HepG2 (cell line): ENCODE data around the gene DHRS1. TPM values are rescaled to one million over a fixed set of nuclear protein-coding genes. Genes with fewer than 3 reads are reported as not detected.

Experiments used
- ATAC-seq: fragments of 200-7000 bp; cut with Tn5 transposase; 3 replicates; pipeline ENCODE4 v1.9.1; 2020; ENCODE audit warnings: mild to moderate bottlenecking, moderate library complexity
- BruUV-seq: library from RNA; stranded (reverse); fragments of 400-500 nt; replicated peaks from 2 replicates; lab custom pipeline; 2021; lab: Mats Ljungman, UMichigan
- CTCF ChIA-PET: fragments of 300-600 bp; formaldehyde crosslinking; extraction: SDS; loops from one replicate; lab custom pipeline; 2021; ENCODE audit warnings: low total read pairs, inconsistent platforms, low intra/inter-chr PET ratio; lab: Yijun Ruan, JAX
- POLR2A ChIA-PET: fragments of 350-600 bp; sonication (Branson Sonifier 250); formaldehyde crosslinking; loops from one replicate; lab custom pipeline; 2020; ENCODE audit warnings: antibody characterized with exemption, inconsistent platforms; lab: Yijun Ruan, JAX
- DNase-seq: peaks from one replicate; pipeline ENCODE4 v3.0.0-alpha.2; 2015; ENCODE audit warnings: low spot score
- FAIRE-seq: peaks from 3 replicates; lab custom pipeline; 2011; peaks lifted over from hg19 to GRCh38; lab: Jason Lieb, UNC
- H2AFZ ChIP-seq: one replicate; pipeline ENCODE4 v1.6.1; 2011; ENCODE audit warnings: low read length, inconsistent platforms
- H3K27ac ChIP-seq: fragments of 300-600 bp; 3 replicates; pipeline ENCODE4 v1.8.0; 2011; ENCODE audit warnings: mixed run types, mild to moderate bottlenecking, mixed read lengths, low read length, inconsistent platforms; ENCODE audit not compliant: insufficient read depth; ENCODE audit errors: extremely low read length
- H3K27me3 ChIP-seq, 2 experiments: fragments of 200-600 bp in 1 of 2; 2 replicates in 1 of 2; 3 replicates in 1 of 2; pipeline versions ENCODE4 v1.6.0 to v1.8.0; 2011; ENCODE audit warnings: low read length in 2 of 2, mild to moderate bottlenecking in 2 of 2, moderate library complexity in 2 of 2, inconsistent platforms in 1 of 2; ENCODE audit not compliant: insufficient read depth in 2 of 2, control insufficient read depth in 1 of 2
- H3K36me3 ChIP-seq, 2 experiments: fragments of 200-600 bp in 1 of 2; replicated peaks in 1 of 2; 2 replicates in 1 of 2; 3 replicates in 1 of 2; pipeline versions ENCODE4 v1.5.1 to v1.8.0; 2011; ENCODE audit warnings: low read length in 2 of 2, inconsistent platforms in 1 of 2; ENCODE audit not compliant: insufficient read depth in 2 of 2, control insufficient read depth in 1 of 2
- H3K4me1 ChIP-seq: 2 replicates; pipeline ENCODE4 v1.5.1; 2012; ENCODE audit warnings: low read length, inconsistent platforms; ENCODE audit not compliant: insufficient read depth
- H3K4me2 ChIP-seq: 2 replicates; pipeline ENCODE4 v1.6.0; 2011; ENCODE audit warnings: low read depth, low read length, inconsistent platforms
- H3K4me3 ChIP-seq, 3 experiments: fragments of 200-600 bp in 1 of 3; sonication (generic), shearing (Covaris generic) in 1 of 3; replicated peaks in 1 of 3; 2 replicates each; pipeline ENCODE4 v1.5.1; 2011 to 2016; ENCODE audit warnings: low read length in 3 of 3, inconsistent platforms in 2 of 3, low read depth in 2 of 3, mild to moderate bottlenecking in 2 of 3, control low read depth in 1 of 3, mixed read lengths in 1 of 3; ENCODE audit not compliant: insufficient read depth in 1 of 3
- H3K79me2 ChIP-seq: one replicate; pipeline ENCODE4 v1.6.1; 2011; ENCODE audit warnings: low read length, inconsistent platforms; ENCODE audit not compliant: insufficient read depth
- H3K9ac ChIP-seq: 2 replicates; pipeline ENCODE4 v1.6.0; 2011; ENCODE audit warnings: mild to moderate bottlenecking, low read depth, low read length, inconsistent platforms; ENCODE audit not compliant: insufficient read depth
- H3K9me3 ChIP-seq: 2 replicates; pipeline ENCODE4 v1.5.1; 2012; ENCODE audit warnings: mild to moderate bottlenecking, low read length
- H4K20me1 ChIP-seq: 2 replicates; pipeline ENCODE4 v1.6.0; 2011; ENCODE audit warnings: inconsistent platforms, mild to moderate bottlenecking, low read length, moderate library complexity; ENCODE audit not compliant: insufficient read depth
- EHMT2 ChIP-seq: fragments of 200-600 bp; sonication (generic); IDR thresholded peaks from 2 replicates; pipeline ENCODE4 v1.7.0; 2017; ENCODE audit warnings: antibody characterized with exemption, low read depth, low read length, borderline replicate concordance
- NFATC3 ChIP-seq: sonication (generic); formaldehyde crosslinking; IDR thresholded peaks from 2 replicates; pipeline ENCODE4 v1.5.1; 2020; ENCODE audit warnings: mild to moderate bottlenecking, missing genetic modification reagents
- RBFOX2 ChIP-seq: fragments of 200-400 bp; formaldehyde crosslinking; IDR thresholded peaks from 2 replicates; pipeline ENCODE4 v1.6.1; 2017; ENCODE audit warnings: low read depth, mild to moderate bottlenecking, low read length
- SOX6 ChIP-seq, 2 experiments: fragments of 450-650 bp in 1 of 2; sonication (generic) in 1 of 2; formaldehyde crosslinking in 1 of 2; IDR thresholded peaks; 2 replicates each; pipeline versions ENCODE4 v1.4.0 to v1.6.1; 2017 to 2020; ENCODE audit warnings: antibody characterized with exemption in 1 of 2, mild to moderate bottlenecking in 1 of 2, missing genetic modification reagents in 1 of 2
- TBX2 ChIP-seq: sonication (generic); formaldehyde crosslinking; IDR thresholded peaks from 2 replicates; pipeline ENCODE4 v1.5.0; 2020; ENCODE audit warnings: missing genetic modification reagents, mild to moderate bottlenecking, borderline replicate concordance
- ZNF883 ChIP-seq: sonication (generic); formaldehyde crosslinking; IDR thresholded peaks from 2 replicates; pipeline ENCODE4 v1.5.1; 2020; ENCODE audit warnings: mild to moderate bottlenecking, missing genetic modification reagents; ENCODE audit errors: not compliant biosample characterization
- ZSCAN30 ChIP-seq: sonication (generic); formaldehyde crosslinking; IDR thresholded peaks from 2 replicates; pipeline ENCODE4 v1.5.0; 2020; ENCODE audit warnings: mild to moderate bottlenecking, missing genetic modification reagents
- WGBS: methylation state at CpG from one replicate; pipeline ENCODE4 v1.1.6; 2017; ENCODE audit warnings: low lambda C conversion rate; 5-methylcytosine and 5-hydroxymethylcytosine counted together
- in situ Hi-C: cut with HindIII; loops from 2 replicates; pipeline ENCODE4 v1.10.0; 2017; ENCODE audit warnings: low pct_unique_long_range_greater_than_20kb; ENCODE audit not compliant: extremely low pct_ligation_motif_present
- intact Hi-C: fragments of 100-400 bp; cut with micrococcal nuclease; formaldehyde crosslinking; loops from one replicate; pipeline ENCODE4 v1.10.0; 2022; ENCODE audit not compliant: unreplicated experiment
- polyA plus RNA-seq, 8 experiments: library from polyadenylated mRNA; depleted of rRNA in 3 of 8; stranded (reverse) in 7 of 8; unstranded in 1 of 8; fragments of >200 nt; fragmentation: Illumina TruSeq in 4 of 8; extraction: Trizol in 4 of 8; gene quantifications; 2 replicates each; pipeline versions ENCODE4 v1.2.1 to v1.2.3, GENCODE V29; 2011 to 2016; ENCODE audit warnings: low read depth in 4 of 8, missing spikeins in 1 of 8, mixed read lengths in 1 of 8; ENCODE audit not compliant: insufficient read depth in 1 of 8
- total RNA-seq, 5 experiments: library from RNA; depleted of rRNA; stranded (reverse); fragments of >200 nt; fragmentation: Illumina TruSeq; extraction: Trizol; gene quantifications; 2 replicates each; pipeline ENCODE4 v1.2.3, GENCODE V29; 2016; ENCODE audit warnings: low read depth in 1 of 5
- TF ChIP-seq, protein P1 (sequence below), 2 experiments: sonication (generic) in 1 of 2; formaldehyde crosslinking in 1 of 2; IDR thresholded peaks; 2 replicates each; pipeline versions ENCODE4 v1.4.0 to v1.6.1; 2018 to 2020; ENCODE audit warnings: missing genetic modification reagents in 2 of 2, borderline replicate concordance in 1 of 2, low read depth in 1 of 2, mild to moderate bottlenecking in 1 of 2, missing biosample characterization in 1 of 2
- TF ChIP-seq, protein P2 (sequence below): sonication (generic); formaldehyde crosslinking; IDR thresholded peaks from 2 replicates; pipeline ENCODE4 v1.4.0; 2020; ENCODE audit warnings: missing genetic modification reagents, mild to moderate bottlenecking, borderline replicate concordance

The DHRS1 gene
- total and polyA plus RNA-seq, 2 of the 13 experiments (the other 11 are each of a cell fraction or from before 2014, with no cell fraction given) = 49.8 to 60.8 TPM

DNA sequence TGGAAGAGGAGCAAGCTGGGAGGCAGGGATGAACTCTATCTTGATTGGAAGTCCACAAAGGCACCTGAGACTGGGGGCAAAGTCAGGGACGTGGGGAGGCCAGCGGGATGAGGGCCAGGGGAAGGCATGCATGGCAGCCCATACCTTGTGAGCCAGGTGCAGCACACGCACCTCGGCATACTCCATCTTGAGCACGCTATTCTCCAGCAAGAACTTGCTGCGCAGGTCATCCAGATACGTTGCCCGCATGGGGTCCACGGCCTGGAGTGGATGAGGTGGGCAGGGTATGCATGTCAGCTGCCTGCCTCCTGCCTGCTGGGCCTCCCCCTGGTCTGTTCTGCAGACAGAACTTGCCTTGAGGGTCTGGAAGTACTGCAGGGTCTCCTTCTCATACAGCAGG lies 32.1 kb downstream of the DHRS1 start:
- Histone ChIP-seq H3K79me2 (peaks cover 4% of the 10 kb centered on the region), H3K4me2 (no peak overlapping the region), H3K27ac (no peak overlapping the region), H3K9ac (no peak overlapping the region), H4K20me1 (no peaks in the 10 kb centered on the region), H3K4me1 (peaks cover 18% of the 10 kb centered on the region), H3K36me3 (peaks cover 19 to 38% of the 10 kb centered on the region in 2 experiments; a peak in 4 of 5 replicates), H2AFZ (no peak overlapping the region), H3K4me3 (no peak overlapping the region), H3K9me3 (no peaks in the 10 kb centered on the region), H3K27me3 (no peaks in the 10 kb centered on the region; a peak in 1 of 5 replicates)
- in situ Hi-C loops (no loop called here), intact Hi-C loops (no loop called here)
- BruUV-seq = no TSS peak
- ChIA-PET CTCF (no interaction called here), POLR2A (interaction anchor here (6.1 to 16.5 kb wide), 2 partner anchors 11 to 27 kb away, joined by 254 to 435 read pairs; partner anchors contain the start of genes TGM1 and TINF2)
- no peak for ATAC-seq
- DNase-seq = no peak
- TF ChIP-seq RBFOX2 = 0 out of 2 replicates have a peak, but pooled peaks have one; percentile 35
- no peak for TF ChIP-seq TBX2 (CRISPR knock-in tag)
- WGBS = 94% methylated on average over 9 of the region's 9 CpGs
- FAIRE-seq = no peak

DNA sequence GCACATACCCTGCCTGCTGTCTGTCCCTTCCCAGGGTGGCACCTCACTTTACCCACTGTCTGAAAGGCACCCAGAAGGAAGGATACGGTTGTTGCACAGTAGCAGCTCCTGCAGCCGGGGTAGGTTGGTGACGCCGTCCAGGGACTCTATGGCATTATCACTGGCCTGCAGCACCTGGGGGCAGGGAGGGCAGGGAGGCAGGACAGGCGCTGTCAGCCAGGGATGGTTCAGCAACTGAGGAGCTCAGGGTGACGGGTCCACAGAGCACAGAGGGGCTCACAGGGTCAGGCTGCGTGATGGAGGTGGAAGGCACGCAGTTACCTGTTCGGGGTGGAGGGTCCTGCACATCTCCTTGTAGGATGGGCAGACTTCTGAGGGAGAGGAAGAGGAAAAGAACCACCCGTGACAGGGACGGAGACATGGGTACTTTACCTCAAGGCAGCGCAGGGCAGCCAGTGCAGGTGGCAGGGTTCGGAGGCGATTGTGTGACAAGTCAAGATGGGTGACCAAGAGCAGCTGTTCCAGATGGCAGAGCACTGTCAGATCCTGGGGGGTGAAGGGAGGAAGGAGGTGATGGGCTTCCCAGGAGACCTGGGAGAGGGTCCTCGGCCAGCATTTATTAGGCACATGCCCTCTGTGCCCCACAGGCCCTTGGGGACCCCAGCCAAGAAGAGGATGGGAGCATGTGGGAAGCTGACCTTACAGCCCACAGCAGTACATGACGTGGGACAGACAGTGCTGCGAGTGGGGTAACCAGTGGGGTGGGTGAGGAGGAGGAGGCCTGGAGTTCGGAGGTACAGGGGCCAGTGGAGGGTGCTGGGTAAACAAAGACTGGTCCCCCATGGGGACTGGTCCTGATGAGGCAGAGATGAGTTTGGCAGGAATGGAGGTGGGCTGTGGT lies 33.0 kb downstream of the DHRS1 start:
- Histone ChIP-seq H3K79me2 (peaks cover under 1% of the 10 kb centered on the region), H3K4me1 (peaks cover 9% of the 10 kb centered on the region), H3K9me3 (no peaks in the 10 kb centered on the region), H3K27ac (no peak overlapping the region), H2AFZ (no peak overlapping the region), H3K36me3 (peaks cover 19 to 38% of the 10 kb centered on the region in 2 experiments; a peak in 4 of 5 replicates), H3K9ac (no peak overlapping the region), H4K20me1 (no peaks in the 10 kb centered on the region), H3K4me3 (no peak overlapping the region), H3K27me3 (no peaks in the 10 kb centered on the region; a peak in 1 of 5 replicates), H3K4me2 (no peak overlapping the region)
- POLR2A ChIA-PET = interaction anchor here (3.7 to 16.5 kb wide), 3 partner anchors 10 to 26 kb away, joined by 23 to 435 read pairs (median 254); partner anchors contain the start of genes TGM1 and TINF2
- intact Hi-C loops (no loop called here), in situ Hi-C loops (no loop called here)
- BruUV-seq = no TSS peak
- WGBS = 92% methylated on average over 18 of the region's 18 CpGs
- FAIRE-seq = no peak
- ATAC-seq = no peak
- CTCF ChIA-PET = no interaction called here
- no peak for DNase-seq
- TF ChIP-seq NFATC3 (CRISPR knock-in tag) (no peak), ZNF883 (CRISPR knock-in tag) (peak; percentile 14), EHMT2 (no peak), SOX6 (IDR thresholded peaks at IDR 0.05) (no peak), SOX6 (CRISPR knock-in tag; IDR thresholded peaks at IDR 0.05) (no peak), ZSCAN30 (CRISPR knock-in tag) (no peak)
- TF ChIP-seq, protein P1, sequence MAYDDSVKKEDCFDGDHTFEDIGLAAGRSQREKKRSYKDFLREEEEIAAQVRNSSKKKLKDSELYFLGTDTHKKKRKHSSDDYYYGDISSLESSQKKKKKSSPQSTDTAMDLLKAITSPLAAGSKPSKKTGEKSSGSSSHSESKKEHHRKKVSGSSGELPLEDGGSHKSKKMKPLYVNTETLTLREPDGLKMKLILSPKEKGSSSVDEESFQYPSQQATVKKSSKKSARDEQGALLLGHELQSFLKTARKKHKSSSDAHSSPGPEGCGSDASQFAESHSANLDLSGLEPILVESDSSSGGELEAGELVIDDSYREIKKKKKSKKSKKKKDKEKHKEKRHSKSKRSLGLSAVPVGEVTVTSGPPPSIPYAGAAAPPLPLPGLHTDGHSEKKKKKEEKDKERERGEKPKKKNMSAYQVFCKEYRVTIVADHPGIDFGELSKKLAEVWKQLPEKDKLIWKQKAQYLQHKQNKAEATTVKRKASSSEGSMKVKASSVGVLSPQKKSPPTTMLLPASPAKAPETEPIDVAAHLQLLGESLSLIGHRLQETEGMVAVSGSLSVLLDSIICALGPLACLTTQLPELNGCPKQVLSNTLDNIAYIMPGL (CRISPR knock-in tag; IDR thresholded peaks at IDR 0.05; ENCODE audit: borderline replicate concordance in 1 of 2, low read depth in 1 of 2) = no peak
- TF ChIP-seq, protein P2, sequence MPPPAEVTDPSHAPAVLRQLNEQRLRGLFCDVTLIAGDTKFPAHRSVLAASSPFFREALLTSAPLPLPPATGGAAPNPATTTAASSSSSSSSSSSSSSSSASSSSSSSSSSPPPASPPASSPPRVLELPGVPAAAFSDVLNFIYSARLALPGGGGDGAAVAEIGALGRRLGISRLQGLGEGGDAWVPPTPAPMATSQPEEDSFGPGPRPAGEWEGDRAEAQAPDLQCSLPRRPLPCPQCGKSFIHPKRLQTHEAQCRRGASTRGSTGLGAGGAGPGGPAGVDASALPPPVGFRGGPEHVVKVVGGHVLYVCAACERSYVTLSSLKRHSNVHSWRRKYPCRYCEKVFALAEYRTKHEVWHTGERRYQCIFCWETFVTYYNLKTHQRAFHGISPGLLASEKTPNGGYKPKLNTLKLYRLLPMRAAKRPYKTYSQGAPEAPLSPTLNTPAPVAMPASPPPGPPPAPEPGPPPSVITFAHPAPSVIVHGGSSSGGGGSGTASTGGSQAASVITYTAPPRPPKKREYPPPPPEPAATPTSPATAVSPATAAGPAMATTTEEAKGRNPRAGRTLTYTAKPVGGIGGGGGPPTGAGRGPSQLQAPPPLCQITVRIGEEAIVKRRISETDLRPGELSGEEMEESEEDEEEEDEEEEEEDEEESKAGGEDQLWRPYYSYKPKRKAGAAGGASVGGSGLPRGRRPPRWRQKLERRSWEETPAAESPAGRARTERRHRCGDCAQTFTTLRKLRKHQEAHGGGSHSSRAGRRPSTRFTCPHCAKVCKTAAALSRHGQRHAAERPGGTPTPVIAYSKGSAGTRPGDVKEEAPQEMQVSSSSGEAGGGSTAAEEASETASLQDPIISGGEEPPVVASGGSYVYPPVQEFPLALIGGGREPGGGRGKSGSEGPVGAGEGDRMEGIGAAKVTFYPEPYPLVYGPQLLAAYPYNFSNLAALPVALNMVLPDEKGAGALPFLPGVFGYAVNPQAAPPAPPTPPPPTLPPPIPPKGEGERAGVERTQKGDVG (CRISPR knock-in tag) = no peak
